Testis (tissue), 2 donors: ENCODE measurements around the gene EHBP1L1.

ENCODE experiments used
- CTCF ChIP-seq, 3 experiments: fragments of 450-650 bp in 2 of 3; fragments of 200-600 bp in 1 of 3; sonication (generic) in 1 of 3; IDR thresholded peaks; one replicate each; pipeline ENCODE4 v1.5.1; 2016 to 2019; ENCODE audit warnings: antibody characterized with exemption in 3 of 3, mild to moderate bottlenecking in 2 of 3, moderate library complexity in 1 of 3
- POLR2A ChIP-seq: fragments of 450-650 bp; IDR thresholded peaks from one replicate; pipeline ENCODE4 v1.6.1; 2017; ENCODE audit warnings: antibody characterized with exemption, mild to moderate bottlenecking, moderate library complexity

DNA sequence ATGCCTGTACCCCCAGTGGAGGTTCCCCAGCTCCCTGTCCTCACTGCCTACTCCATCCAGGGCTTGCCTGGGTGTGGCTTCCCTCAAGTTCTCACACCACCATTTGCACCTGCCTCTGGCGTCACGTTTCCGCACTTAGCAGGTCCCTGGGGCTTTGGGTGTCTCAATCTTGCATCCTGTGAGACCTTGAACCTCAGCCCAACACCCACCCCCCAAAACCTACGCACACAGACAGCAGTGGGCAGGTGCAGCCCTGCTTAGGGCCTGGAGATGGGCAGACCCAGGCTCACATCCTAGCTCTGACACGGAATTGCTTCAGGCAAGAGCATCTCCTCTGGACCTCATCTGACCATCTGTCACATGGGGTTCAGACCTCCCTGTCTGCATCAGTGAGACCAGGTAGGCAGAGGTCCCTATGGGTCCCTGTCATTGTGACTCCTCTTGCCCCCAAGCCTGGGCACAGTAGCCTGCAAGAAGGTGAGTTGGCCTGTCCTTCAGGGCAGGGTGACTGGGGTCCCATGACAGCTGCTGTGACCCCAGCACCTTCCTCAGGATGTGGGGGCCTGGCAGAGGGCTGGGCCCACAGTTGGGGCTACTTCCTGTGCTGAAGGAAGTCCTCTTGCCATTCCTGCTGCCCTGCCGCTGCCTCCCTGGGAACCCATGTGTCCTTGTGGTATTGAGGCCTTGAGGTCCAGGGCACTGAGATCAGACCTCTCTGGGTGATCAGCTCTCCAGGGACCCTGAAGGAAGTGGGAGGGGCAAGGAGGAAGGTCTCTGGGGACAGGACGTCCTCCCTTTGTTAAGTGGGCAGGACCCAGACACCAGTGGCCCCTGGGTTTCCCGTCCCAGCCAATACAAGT is 64.0 kb downstream of the EHBP1L1 start:
- TF ChIP-seq CTCF (IDR thresholded peaks at IDR 0.05) = no peak
- TF ChIP-seq POLR2A = no peak
